Measurements from ENCODE around the gene SAP25.

SAP25 gene

GRCh38 chr7:100606313-100606712 lies 32.6 kb upstream of the SAP25 start:
- H3K4me3 ChIP-seq (ENCODE audit: low read length), result peak overlapping the region; percentile 67; the same call in 1 of the 2 replicates
- no peak overlapping the region for H3K27ac ChIP-seq (ENCODE audit: low read length)
- H3K9me3 ChIP-seq (ENCODE audit: insufficient read depth, low read depth, low read length), result no peaks in the 10 kb centered on the region
- no peaks in the 10 kb centered on the region for H3K36me3 ChIP-seq (ENCODE audit: insufficient read depth, low read depth, low read length)
- no peak overlapping the region; the same call in 1 of the 2 replicates for H3K9ac ChIP-seq (ENCODE audit: low read depth, low read length)
- peaks cover 21% of the 10 kb centered on the region; the same call in 1 of the 2 replicates for H3K4me1 ChIP-seq (ENCODE audit: insufficient read depth, low read length)
- H3K27me3 ChIP-seq (ENCODE audit: insufficient read depth, low read length), result peaks cover 19% of the 10 kb centered on the region

GRCh38 chr7:100604976-100605911 lies 31.5 kb upstream of the SAP25 start:
- Histone ChIP-seq H3K27me3 (ENCODE audit: insufficient read depth, low read length) (peaks cover 19% of the 10 kb centered on the region), H3K4me1 (ENCODE audit: insufficient read depth, low read length) (peaks cover 21% of the 10 kb centered on the region; the same call in 1 of the 2 replicates), H3K4me3 (ENCODE audit: low read length) (peak overlapping the region; percentile 67), H3K27ac (ENCODE audit: low read length) (no peak overlapping the region), H3K9ac (ENCODE audit: low read depth, low read length) (peak overlapping the region; percentile 67; the same call in 1 of the 2 replicates), H3K36me3 (ENCODE audit: insufficient read depth, low read depth, low read length) (no peaks in the 10 kb centered on the region), H3K9me3 (ENCODE audit: insufficient read depth, low read depth, low read length) (no peaks in the 10 kb centered on the region)

DNA sequence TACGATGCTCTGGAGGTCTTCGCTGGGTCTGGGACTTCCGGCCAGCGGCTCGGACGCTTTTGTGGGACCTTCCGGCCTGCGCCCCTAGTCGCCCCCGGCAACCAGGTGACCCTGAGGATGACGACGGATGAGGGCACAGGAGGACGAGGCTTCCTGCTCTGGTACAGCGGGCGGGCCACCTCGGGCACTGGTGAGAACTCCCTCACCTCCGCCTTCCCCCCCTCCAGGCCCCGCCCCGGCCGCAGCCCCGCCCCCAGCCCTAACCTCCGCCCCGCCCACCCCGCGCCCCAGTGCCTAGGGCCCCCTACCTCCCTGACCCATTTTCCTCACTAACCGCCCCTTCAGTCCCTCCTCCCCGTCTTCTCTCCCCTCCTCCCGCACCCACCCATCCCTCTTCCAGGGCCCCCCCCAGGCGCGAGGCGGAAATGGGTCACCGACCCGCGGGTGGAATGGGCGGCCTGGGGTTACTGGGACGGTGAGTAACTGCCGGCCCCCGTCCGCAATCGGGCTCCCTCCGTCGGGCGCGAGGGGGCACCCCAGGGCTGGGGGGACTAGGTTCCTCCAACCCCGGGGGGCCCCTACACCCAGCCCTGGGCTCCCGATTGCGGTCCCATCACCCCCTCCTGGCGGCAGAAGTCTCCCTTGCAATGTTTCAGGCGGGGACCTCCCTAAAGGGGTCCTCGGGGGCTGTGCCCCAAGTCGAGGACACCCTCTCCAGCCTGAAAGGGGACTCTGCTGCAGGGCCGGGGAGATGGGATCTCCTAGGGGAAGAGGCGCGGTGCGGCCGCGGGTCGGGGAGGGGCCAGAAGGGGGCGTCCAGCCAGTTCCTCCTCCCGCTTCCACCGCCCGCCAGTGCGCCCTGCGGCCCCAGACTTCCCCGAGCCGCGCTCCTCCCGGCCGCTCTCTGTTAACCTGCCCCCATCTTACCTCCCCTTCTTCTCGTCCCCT lies 30.6 kb upstream of the SAP25 start:
- peak overlapping the region; percentile 83; the same call in 1 of the 2 replicates for H3K9ac ChIP-seq (ENCODE audit: low read depth, low read length)
- H3K4me3 ChIP-seq (ENCODE audit: low read length), result peak overlapping the region; percentile 74
- no peaks in the 10 kb centered on the region for H3K9me3 ChIP-seq (ENCODE audit: insufficient read depth, low read depth, low read length)
- no peaks in the 10 kb centered on the region for H3K36me3 ChIP-seq (ENCODE audit: insufficient read depth, low read depth, low read length)
- H3K4me1 ChIP-seq (ENCODE audit: insufficient read depth, low read length), result peaks cover 21% of the 10 kb centered on the region; the same call in 1 of the 2 replicates
- H3K27ac ChIP-seq (ENCODE audit: low read length), result no peak overlapping the region
- peaks cover 19% of the 10 kb centered on the region for H3K27me3 ChIP-seq (ENCODE audit: insufficient read depth, low read length)

- Histone ChIP-seq H3K4me3 (ENCODE audit: low read length) (peak overlapping the region; percentile 74), H3K9ac (ENCODE audit: low read depth, low read length) (peak overlapping the region; percentile 83; the same call in 1 of the 2 replicates), H3K36me3 (ENCODE audit: insufficient read depth, low read depth, low read length) (no peaks in the 10 kb centered on the region), H3K9me3 (ENCODE audit: insufficient read depth, low read depth, low read length) (no peaks in the 10 kb centered on the region), H3K27me3 (ENCODE audit: insufficient read depth, low read length) (peaks cover 19% of the 10 kb centered on the region), H3K4me1 (ENCODE audit: insufficient read depth, low read length) (peaks cover 21% of the 10 kb centered on the region; the same call in 1 of the 2 replicates), H3K27ac (ENCODE audit: low read length) (no peak overlapping the region)
These were observed 30.0 kb upstream of the SAP25 start for GRCh38 chr7:100603726-100604027.

DNA sequence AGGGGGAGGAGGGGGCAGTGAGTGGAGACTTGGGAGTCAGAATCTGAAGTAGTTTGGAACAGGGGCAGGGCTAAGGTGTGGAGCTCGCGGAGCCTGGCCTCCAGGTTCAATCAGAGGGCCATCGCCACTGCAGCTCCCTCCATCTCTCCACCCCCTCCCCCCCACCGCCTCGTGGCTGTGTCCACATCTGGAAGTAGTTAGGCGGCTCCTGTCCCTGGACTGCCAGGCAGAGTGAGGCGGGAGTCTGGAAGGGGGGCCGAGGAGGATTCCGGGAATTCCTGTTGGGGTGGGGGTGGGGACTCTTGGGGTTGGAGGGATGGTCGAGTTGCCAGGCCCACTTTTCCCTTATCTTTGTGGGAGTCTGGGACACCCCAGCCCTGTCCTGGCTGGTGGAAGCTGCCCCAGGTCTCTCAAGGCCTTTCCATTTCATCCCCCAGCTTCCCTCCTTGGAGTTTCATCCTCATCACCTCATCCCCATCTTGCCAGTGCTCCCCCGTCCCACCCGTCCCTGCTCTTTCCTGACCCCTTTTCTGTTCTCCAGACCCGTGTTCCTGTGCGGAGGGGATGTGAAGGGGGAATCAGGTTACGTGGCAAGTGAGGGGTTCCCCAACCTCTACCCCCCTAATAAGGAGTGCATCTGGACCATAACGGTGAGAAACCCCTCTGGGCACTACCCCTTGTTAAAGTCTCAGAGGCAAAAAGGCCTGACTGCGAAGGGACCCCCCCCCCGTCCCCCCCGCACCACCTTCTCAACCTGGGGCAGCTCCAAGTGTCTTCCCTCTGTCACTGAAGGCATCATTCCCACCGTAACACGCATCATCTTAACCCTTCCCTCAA lies 29.4 kb upstream of the SAP25 start:
- Histone ChIP-seq H3K4me1 (ENCODE audit: insufficient read depth, low read length) (peaks cover 21% of the 10 kb centered on the region; the same call in 1 of the 2 replicates), H3K27me3 (ENCODE audit: insufficient read depth, low read length) (peaks cover 19% of the 10 kb centered on the region), H3K9me3 (ENCODE audit: insufficient read depth, low read depth, low read length) (no peaks in the 10 kb centered on the region), H3K36me3 (ENCODE audit: insufficient read depth, low read depth, low read length) (no peaks in the 10 kb centered on the region), H3K9ac (ENCODE audit: low read depth, low read length) (peak overlapping the region; percentile 83), H3K27ac (ENCODE audit: low read length) (peak overlapping the region; percentile 56), H3K4me3 (ENCODE audit: low read length) (peak overlapping the region; percentile 74)

DNA sequence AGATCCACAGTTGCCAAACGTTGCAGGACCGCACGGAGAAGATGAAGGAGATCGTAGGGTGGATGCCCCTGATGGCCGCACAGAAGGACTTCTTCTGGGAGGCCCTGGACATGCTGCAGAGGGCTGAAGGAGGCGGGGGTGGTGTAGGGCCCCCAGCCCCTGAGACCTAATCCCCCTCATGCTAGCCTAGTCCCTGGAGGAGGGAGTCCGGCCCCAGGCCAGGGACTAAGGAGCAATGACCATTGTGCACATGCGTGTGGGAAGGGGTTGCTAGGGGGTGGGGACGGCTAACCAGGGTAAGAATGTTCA lies 27.0 kb upstream of the SAP25 start:
- no peak overlapping the region for H3K9ac ChIP-seq (ENCODE audit: low read depth, low read length)
- H3K27me3 ChIP-seq (ENCODE audit: insufficient read depth, low read length), result peaks cover 10% of the 10 kb centered on the region
- H3K27ac ChIP-seq (ENCODE audit: low read length), result no peak overlapping the region
- no peaks in the 10 kb centered on the region for H3K9me3 ChIP-seq (ENCODE audit: insufficient read depth, low read depth, low read length)
- H3K4me1 ChIP-seq (ENCODE audit: insufficient read depth, low read length), result peaks cover 17% of the 10 kb centered on the region; the same call in 1 of the 2 replicates
- no peak overlapping the region for H3K4me3 ChIP-seq (ENCODE audit: low read length)
- no peaks in the 10 kb centered on the region for H3K36me3 ChIP-seq (ENCODE audit: insufficient read depth, low read depth, low read length)

DNA sequence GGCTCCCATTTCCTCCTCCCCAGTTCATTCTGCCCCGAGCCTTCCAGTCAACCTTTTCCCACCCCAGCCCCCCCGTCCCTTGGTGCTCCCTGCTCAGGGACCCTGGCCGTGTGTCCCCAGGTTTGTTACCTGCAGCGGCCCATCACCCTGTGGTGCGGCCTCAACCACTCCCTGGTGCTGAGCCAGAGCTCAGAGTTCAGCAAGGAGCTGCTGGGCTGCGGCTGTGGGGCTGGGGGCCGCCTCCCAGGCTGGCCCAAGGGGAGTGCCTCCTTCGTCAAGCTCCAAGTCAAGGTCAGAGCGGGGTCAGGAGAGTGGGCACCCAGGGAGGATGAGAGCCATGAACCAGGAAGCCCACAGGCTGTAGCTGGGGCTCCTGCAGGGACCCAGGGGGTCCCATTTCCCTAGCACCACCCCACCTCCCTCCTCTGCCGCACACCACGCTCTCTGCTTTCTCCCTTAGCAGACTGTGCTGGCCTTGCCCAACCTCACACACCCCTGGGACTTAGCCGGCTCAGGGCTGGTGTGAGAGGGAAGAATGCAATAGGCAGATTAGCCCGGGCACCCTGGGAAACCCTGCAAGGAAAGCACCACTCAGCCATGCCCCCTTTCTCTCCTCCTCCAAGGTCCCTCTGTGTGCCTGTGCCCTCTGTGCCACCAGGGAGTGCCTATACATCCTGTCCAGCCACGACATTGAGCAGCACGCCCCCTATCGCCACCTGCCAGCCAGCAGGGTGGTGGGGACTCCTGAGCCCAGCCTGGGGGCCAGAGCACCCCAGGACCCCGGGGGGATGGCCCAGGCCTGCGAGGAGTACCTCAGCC lies 26.4 kb upstream of the SAP25 start:
- Histone ChIP-seq H3K27ac (ENCODE audit: low read length) (no peak overlapping the region), H3K4me1 (ENCODE audit: insufficient read depth, low read length) (peaks cover 17% of the 10 kb centered on the region; the same call in 1 of the 2 replicates), H3K9me3 (ENCODE audit: insufficient read depth, low read depth, low read length) (no peaks in the 10 kb centered on the region), H3K9ac (ENCODE audit: low read depth, low read length) (no peak overlapping the region), H3K27me3 (ENCODE audit: insufficient read depth, low read length) (peaks cover 4% of the 10 kb centered on the region), H3K36me3 (ENCODE audit: insufficient read depth, low read depth, low read length) (no peaks in the 10 kb centered on the region), H3K4me3 (ENCODE audit: low read length) (no peak overlapping the region)

GRCh38 chr7:100598425-100598824 lies 24.7 kb upstream of the SAP25 start:
- no peak overlapping the region for H3K27ac ChIP-seq (ENCODE audit: low read length)
- H3K36me3 ChIP-seq (ENCODE audit: insufficient read depth, low read depth, low read length), result no peaks in the 10 kb centered on the region
- H3K4me1 ChIP-seq (ENCODE audit: insufficient read depth, low read length), result peaks cover 17% of the 10 kb centered on the region; the same call in 1 of the 2 replicates
- no peak overlapping the region for H3K9ac ChIP-seq (ENCODE audit: low read depth, low read length)
- no peak overlapping the region for H3K4me3 ChIP-seq (ENCODE audit: low read length)
- H3K27me3 ChIP-seq (ENCODE audit: insufficient read depth, low read length), result no peaks in the 10 kb centered on the region
- no peaks in the 10 kb centered on the region for H3K9me3 ChIP-seq (ENCODE audit: insufficient read depth, low read depth, low read length)

DNA sequence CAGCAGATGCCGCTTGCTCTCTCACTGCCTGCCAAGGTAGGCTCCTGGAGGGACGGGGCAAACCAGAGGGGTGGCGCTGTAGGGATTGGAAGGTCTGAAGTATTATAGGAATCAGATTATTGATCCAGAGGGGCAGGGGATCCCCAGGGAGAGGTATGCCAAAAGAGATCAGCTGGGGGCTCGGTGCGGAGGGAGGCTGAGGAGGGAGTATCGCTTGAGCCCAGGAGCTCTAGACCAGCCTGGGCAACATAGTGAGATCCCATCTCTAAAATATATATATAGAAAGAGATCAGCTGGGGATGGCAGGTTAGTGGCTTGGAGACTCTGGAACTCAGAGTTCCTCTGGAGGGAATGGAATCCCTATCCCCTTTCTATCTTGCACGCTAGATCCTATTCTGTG lies 21.5 kb upstream of the SAP25 start:
- Histone ChIP-seq H3K36me3 (ENCODE audit: insufficient read depth, low read depth, low read length) (no peaks in the 10 kb centered on the region), H3K9me3 (ENCODE audit: insufficient read depth, low read depth, low read length) (no peaks in the 10 kb centered on the region), H3K4me3 (ENCODE audit: low read length) (no peak overlapping the region), H3K27me3 (ENCODE audit: insufficient read depth, low read length) (peaks cover 13% of the 10 kb centered on the region; the same call in 1 of the 2 replicates), H3K4me1 (ENCODE audit: insufficient read depth, low read length) (no peaks in the 10 kb centered on the region), H3K9ac (ENCODE audit: low read depth, low read length) (no peak overlapping the region), H3K27ac (ENCODE audit: low read length) (no peak overlapping the region)

GRCh38 chr7:100591596-100591995 lies 17.9 kb upstream of the SAP25 start:
- Histone ChIP-seq H3K27me3 (ENCODE audit: insufficient read depth, low read length) (peaks cover 17% of the 10 kb centered on the region; the same call in 1 of the 2 replicates), H3K27ac (ENCODE audit: low read length) (no peak overlapping the region), H3K36me3 (ENCODE audit: insufficient read depth, low read depth, low read length) (no peaks in the 10 kb centered on the region), H3K9ac (ENCODE audit: low read depth, low read length) (no peak overlapping the region), H3K9me3 (ENCODE audit: insufficient read depth, low read depth, low read length) (no peaks in the 10 kb centered on the region), H3K4me1 (ENCODE audit: insufficient read depth, low read length) (no peaks in the 10 kb centered on the region), H3K4me3 (ENCODE audit: low read length) (no peak overlapping the region)
